T-cell (primary cell): Measurements from ENCODE around the gene TMEM31. TPM values are rescaled to one million over a fixed set of nuclear protein-coding genes. Genes with fewer than 3 reads are reported as not detected.

Experiments
- ATAC-seq, 4 experiments: fragments of 200-7000 bp in 3 of 4; fragments of 150-1000 bp in 1 of 4; cut with Tn5 transposase; replicated peaks in 1 of 4; 1 replicate in 3 of 4; 2 replicates in 1 of 4; pipeline ENCODE4 v1.10.0; 2021; ENCODE audit warnings: moderate library complexity in 3 of 4, mild to moderate bottlenecking in 2 of 4, moderate number of reproducible peaks in 1 of 4
- CTCF ChIA-PET, 2 donors: fragments of 300-600 bp; sonication (Branson Sonifier 250); formaldehyde crosslinking; loops; one replicate each; lab custom pipeline; 2022; ENCODE audit warnings: antibody characterized with exemption in 2 of 2; lab: Charles Lee
- POLR2A ChIA-PET, 2 donors: fragments of 300-600 bp; sonication (Branson Sonifier 250); formaldehyde crosslinking; loops; one replicate each; lab custom pipeline; 2022; ENCODE audit warnings: antibody characterized with exemption in 2 of 2; lab: Charles Lee
- DNase-seq, 35 experiments: peaks; one replicate each; pipeline versions ENCODE4 v3.0.0 to v3.0.0-alpha.2; 2013 to 2023
- H3K27ac ChIP-seq: one replicate; pipeline ENCODE4 v1.5.1; 2013; ENCODE audit warnings: low read length
- H3K27me3 ChIP-seq, 2 experiments: replicated peaks in 1 of 2; 1 replicate in 1 of 2; 2 replicates in 1 of 2; pipeline versions ENCODE4 v1.6.1 to v1.7.0; 2013; ENCODE audit warnings: low read length in 1 of 2, mixed read lengths in 1 of 2; ENCODE audit not compliant: control insufficient read depth in 2 of 2, insufficient read depth in 2 of 2; ENCODE audit errors: extremely low read depth in 1 of 2
- H3K36me3 ChIP-seq, 2 donors: 1 replicate in 1 of 2; 2 replicates in 1 of 2; pipeline versions ENCODE4 v1.6.1 to v1.7.0; 2013; ENCODE audit warnings: low read length in 1 of 2; ENCODE audit not compliant: control insufficient read depth in 2 of 2, insufficient read depth in 1 of 2; ENCODE audit errors: extremely low read depth in 1 of 2
- H3K4me1 ChIP-seq, 2 experiments: 1 replicate in 1 of 2; 2 replicates in 1 of 2; pipeline versions ENCODE4 v1.6.1 to v1.7.0; 2013; ENCODE audit warnings: low read length in 2 of 2, mixed read lengths in 1 of 2; ENCODE audit not compliant: insufficient read depth in 2 of 2, control insufficient read depth in 1 of 2; ENCODE audit errors: extremely low read depth in 1 of 2
- H3K4me3 ChIP-seq, 2 donors: 1 replicate in 1 of 2; 2 replicates in 1 of 2; pipeline versions ENCODE4 v1.5.1 to v1.7.0; 2013; ENCODE audit warnings: mild to moderate bottlenecking in 2 of 2, low read length in 1 of 2, moderate library complexity in 1 of 2; ENCODE audit not compliant: control insufficient read depth in 1 of 2; ENCODE audit errors: extremely low read depth in 1 of 2
- H3K9me3 ChIP-seq: 2 replicates; pipeline ENCODE4 v1.7.0; 2013
- H3K27ac Mint-ChIP-seq, 2 donors: one replicate each; pipeline ENCODE4 v1.8.0; 2020 to 2021; ENCODE audit warnings: mild to moderate bottlenecking in 2 of 2, mixed read lengths in 2 of 2
- H3K27me3 Mint-ChIP-seq, 2 donors: one replicate each; pipeline ENCODE4 v1.8.0; 2021 to 2022; ENCODE audit warnings: mixed read lengths in 2 of 2
- H3K36me3 Mint-ChIP-seq: one replicate; pipeline ENCODE4 v1.8.0; 2021; ENCODE audit warnings: mixed read lengths
- H3K4me1 Mint-ChIP-seq, 3 donors: one replicate each; pipeline ENCODE4 v1.8.0; 2020 to 2022; ENCODE audit warnings: mixed read lengths in 3 of 3, mild to moderate bottlenecking in 1 of 3
- H3K4me3 Mint-ChIP-seq, 3 donors: one replicate each; pipeline ENCODE4 v1.8.0; 2020 to 2022; ENCODE audit warnings: mild to moderate bottlenecking in 3 of 3, mixed read lengths in 3 of 3, moderate library complexity in 3 of 3
- H3K9me3 Mint-ChIP-seq, 3 donors: one replicate each; pipeline ENCODE4 v1.8.0; 2020 to 2022; ENCODE audit warnings: mixed read lengths in 3 of 3
- WGBS: methylation state at CpG from one replicate; pipeline ENCODE4 v1.1.5; 2013; ENCODE audit warnings: missing lambda C conversion rate; ENCODE audit not compliant: insufficient coverage; 5-methylcytosine and 5-hydroxymethylcytosine counted together
- total RNA-seq, 35 experiments: library from RNA in 6 of 35; stranded (reverse) in 6 of 35; fragments of 120-200 nt in 1 of 35; gene quantifications; one replicate each; pipeline versions ENCODE4 v1.2.1 to v1.2.4 and lab custom pipeline; 2013 to 2026

The TMEM31 gene
- total RNA-seq, 5 donors from 2014 or later (not counting 1 experiment from before 2014, with no cell fraction given): not detected

DNA sequence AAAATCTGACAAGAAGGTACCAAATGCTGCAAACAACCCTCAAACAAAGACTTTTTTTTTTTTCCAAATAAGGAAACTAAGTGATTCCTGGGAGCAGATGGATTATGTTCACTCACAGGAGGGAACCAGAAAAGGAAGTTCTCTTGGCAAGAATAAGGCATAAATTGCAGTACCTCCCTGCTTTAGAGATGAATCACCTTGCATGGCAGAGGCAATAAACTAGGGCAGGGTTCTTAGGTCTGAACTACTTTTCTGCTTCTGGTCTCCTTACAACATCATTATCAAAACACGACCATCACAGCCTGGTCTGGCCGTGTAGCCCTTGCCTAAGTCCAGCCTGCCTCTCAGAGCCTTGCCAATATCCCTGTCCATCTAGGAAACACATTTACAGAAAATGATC is 6.3 kb downstream of the TMEM31 start:
- Histone ChIP-seq H3K36me3 (no peaks in the 10 kb centered on the region), H3K9me3 (no peaks in the 10 kb centered on the region), H3K27ac (no peak overlapping the region), H3K4me3 (no peak overlapping the region), H3K4me1 (no peaks in the 10 kb centered on the region), H3K27me3 (no peaks in the 10 kb centered on the region)
- ATAC-seq (no peak), DNase-seq (no peak)
- ChIA-PET CTCF (no interaction called here), POLR2A (no interaction called here)
- Mint-ChIP-seq H3K36me3 (no peaks in the 10 kb centered on the region), H3K4me1 (no peaks in the 10 kb centered on the region), H3K9me3 (no peaks in the 10 kb centered on the region), H3K27me3 (peaks cover 1 to 9% of the 10 kb centered on the region in 2 donors), H3K4me3 (no peak overlapping the region), H3K27ac (no peak overlapping the region)
- WGBS: 65% methylated on average over 2 of the region's 2 CpGs

DNA sequence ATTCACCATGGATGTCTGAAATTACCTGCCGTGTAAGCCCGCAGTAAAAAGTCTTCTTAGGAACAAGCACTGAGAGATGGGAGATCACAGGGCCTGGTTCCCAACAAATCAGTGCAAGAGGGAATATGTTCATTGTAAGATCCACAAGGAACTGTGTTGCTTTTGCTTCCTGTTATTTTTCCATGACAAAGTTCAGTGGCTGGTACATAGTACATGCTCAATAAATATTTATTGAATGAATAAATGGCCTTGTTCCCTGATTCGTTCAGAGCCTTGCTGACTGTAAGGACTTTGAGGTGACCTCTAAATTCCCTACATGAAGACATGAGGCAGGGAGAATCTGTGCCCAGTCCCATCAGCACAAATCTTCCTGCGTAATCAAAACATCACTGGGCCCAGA is 7.4 kb downstream of the TMEM31 start:
- no peaks in the 10 kb centered on the region for H3K4me1 Mint-ChIP-seq

DNA sequence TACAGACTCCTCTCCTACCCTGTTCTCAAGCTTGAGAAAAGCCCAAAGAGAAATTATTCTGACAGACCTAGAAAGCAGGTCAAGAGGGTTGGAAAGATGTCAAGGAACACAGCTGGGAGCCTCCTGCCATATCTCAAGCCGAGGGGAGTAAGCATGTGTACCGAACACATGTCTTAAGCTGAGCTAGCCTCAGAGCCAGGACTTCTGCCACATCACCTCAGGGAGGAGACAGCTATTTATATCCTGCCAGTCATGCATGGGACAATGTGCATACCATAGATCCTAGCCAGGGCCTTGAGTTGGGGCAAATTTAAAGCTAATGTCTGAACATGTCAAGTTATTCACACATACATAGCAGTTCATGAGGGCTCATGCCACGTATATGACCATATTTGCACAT is 11.8 kb downstream of the TMEM31 start:
- Mint-ChIP-seq H3K27me3 (peaks cover 0 to 12% of the 10 kb centered on the region in 2 donors), H3K4me1 (no peaks in the 10 kb centered on the region), H3K27ac (no peak overlapping the region), H3K4me3 (no peak overlapping the region), H3K9me3 (no peaks in the 10 kb centered on the region), H3K36me3 (no peaks in the 10 kb centered on the region)
- ATAC-seq (no peak), DNase-seq (no peak)
- no peaks in the 10 kb centered on the region for H3K36me3 ChIP-seq
- H3K27me3 ChIP-seq: peaks cover 0 to 5% of the 10 kb centered on the region in 2 experiments
- POLR2A ChIA-PET: no interaction called here
- no peaks in the 10 kb centered on the region for H3K9me3 ChIP-seq
- CTCF ChIA-PET: interaction anchor here in 1 of 2 donors (2.4 kb wide), 1 partner anchor 11 kb away, joined by 6 read pairs; the partner anchor contains the start of gene TMEM31
- H3K4me1 ChIP-seq: no peaks in the 10 kb centered on the region
- no peak overlapping the region for H3K4me3 ChIP-seq
- no CpG with 5 or more reads among the region's 3 CpGs for WGBS
- H3K27ac ChIP-seq: no peak overlapping the region

More for the DNA sequence above, 7.4 kb downstream of the TMEM31 start:
- Histone ChIP-seq H3K27me3 (no peaks in the 10 kb centered on the region), H3K4me3 (no peak overlapping the region), H3K27ac (no peak overlapping the region), H3K4me1 (no peaks in the 10 kb centered on the region), H3K36me3 (no peaks in the 10 kb centered on the region), H3K9me3 (no peaks in the 10 kb centered on the region)
- Mint-ChIP-seq H3K27me3 (peaks cover 1 to 10% of the 10 kb centered on the region in 2 donors), H3K4me3 (no peak overlapping the region), H3K9me3 (no peaks in the 10 kb centered on the region), H3K36me3 (no peaks in the 10 kb centered on the region), H3K27ac (no peak overlapping the region)
- DNase-seq: no peak
- no peak for ATAC-seq
- no CpG with 5 or more reads among the region's 4 CpGs for WGBS
- ChIA-PET CTCF (no interaction called here), POLR2A (no interaction called here)

GRCh38 chrX:103726477-103726876 is 15.8 kb downstream of the TMEM31 start:
- ATAC-seq (no peak), DNase-seq (no peak)
- no peaks in the 10 kb centered on the region for H3K36me3 ChIP-seq
- POLR2A ChIA-PET: no interaction called here
- Mint-ChIP-seq H3K27ac (no peak overlapping the region), H3K36me3 (no peaks in the 10 kb centered on the region), H3K27me3 (peaks cover 0 to 26% of the 10 kb centered on the region in 2 donors), H3K4me1 (peaks cover 0 to 7% (median 0%) of the 10 kb centered on the region in 3 donors), H3K4me3 (no peak overlapping the region), H3K9me3 (no peaks in the 10 kb centered on the region)
- no peaks in the 10 kb centered on the region for H3K9me3 ChIP-seq
- H3K4me3 ChIP-seq: no peak overlapping the region
- H3K27ac ChIP-seq: no peak overlapping the region
- WGBS: 73% methylated on average over 3 of the region's 5 CpGs
- H3K27me3 ChIP-seq: peaks cover 0 to 8% of the 10 kb centered on the region in 2 experiments
- CTCF ChIA-PET: no interaction called here
- no peaks in the 10 kb centered on the region for H3K4me1 ChIP-seq

- Mint-ChIP-seq H3K9me3 (no peaks in the 10 kb centered on the region), H3K36me3 (no peaks in the 10 kb centered on the region), H3K27ac (no peak overlapping the region), H3K4me1 (peaks cover 0 to 7% (median 0%) of the 10 kb centered on the region in 3 donors), H3K27me3 (peaks cover 0 to 29% of the 10 kb centered on the region in 2 donors), H3K4me3 (no peak overlapping the region)
- Histone ChIP-seq H3K27ac (no peak overlapping the region), H3K4me3 (no peak overlapping the region), H3K36me3 (no peaks in the 10 kb centered on the region), H3K9me3 (no peaks in the 10 kb centered on the region), H3K27me3 (peaks cover 0 to 8% of the 10 kb centered on the region in 2 experiments), H3K4me1 (no peaks in the 10 kb centered on the region)
- no CpG with 5 or more reads among the region's 4 CpGs for WGBS
- DNase-seq (no peak), ATAC-seq (no peak)
- ChIA-PET CTCF (no interaction called here), POLR2A (no interaction called here)
Observed at GRCh38 chrX:103727115-103727514, 16.4 kb downstream of the TMEM31 start.

GRCh38 chrX:103729015-103729414 is 18.3 kb downstream of the TMEM31 start:
- ChIA-PET CTCF (no interaction called here), POLR2A (no interaction called here)
- H3K27me3 Mint-ChIP-seq: peaks cover 3 to 29% of the 10 kb centered on the region in 2 donors
- H3K9me3 ChIP-seq: no peaks in the 10 kb centered on the region
- ATAC-seq (no peak), DNase-seq (no peak)
- H3K27ac Mint-ChIP-seq: no peak overlapping the region
- H3K4me3 Mint-ChIP-seq: no peak overlapping the region
- no peaks in the 10 kb centered on the region for H3K9me3 Mint-ChIP-seq
- H3K36me3 Mint-ChIP-seq: no peaks in the 10 kb centered on the region
- H3K27ac ChIP-seq: no peak overlapping the region
- H3K27me3 ChIP-seq: peaks cover 0 to 8% of the 10 kb centered on the region in 2 experiments
- no peaks in the 10 kb centered on the region for H3K36me3 ChIP-seq
- peaks cover 0 to 7% (median 0%) of the 10 kb centered on the region in 3 donors for H3K4me1 Mint-ChIP-seq
- no peaks in the 10 kb centered on the region for H3K4me1 ChIP-seq
- H3K4me3 ChIP-seq: no peak overlapping the region
- WGBS: no CpG with 5 or more reads among the region's 5 CpGs
